B cell (primary cell): ENCODE data around the gene GRID1. TPM values are rescaled to one million over a fixed set of nuclear protein-coding genes. Genes with fewer than 3 reads are reported as not detected.

Source experiments
- ATAC-seq: fragments of 200-7000 bp; cut with Tn5 transposase; one replicate; pipeline ENCODE4 v1.10.0; 2021; ENCODE audit warnings: low read depth, mild to moderate bottlenecking, moderate number of reproducible peaks, moderate library complexity
- CTCF ChIA-PET: fragments of 350-600 bp; sonication (Branson Sonifier 250); formaldehyde crosslinking; loops from one replicate; lab custom pipeline; 2021; ENCODE audit warnings: antibody characterized with exemption, inconsistent platforms; lab: Charles Lee
- POLR2A ChIA-PET: fragments of 350-600 bp; sonication (Branson Sonifier 250); formaldehyde crosslinking; loops from one replicate; lab custom pipeline; 2021; ENCODE audit warnings: antibody characterized with exemption; lab: Charles Lee
- DNase-seq: peaks from one replicate; pipeline ENCODE4 v3.0.0; 2013
- H2AFZ ChIP-seq: 2 replicates; pipeline ENCODE4 v1.6.1; 2012; ENCODE audit warnings: mild to moderate bottlenecking, low read depth, low read length; ENCODE audit not compliant: insufficient read depth, poor library complexity, severe bottlenecking
- H3K27ac ChIP-seq, 2 donors: 1 replicate in 1 of 2; 2 replicates in 1 of 2; pipeline ENCODE4 v1.5.1; 2012 to 2013; ENCODE audit warnings: low read length in 2 of 2, mild to moderate bottlenecking in 2 of 2, moderate library complexity in 1 of 2
- H3K27me3 ChIP-seq, 4 experiments: fragments of 200-600 bp in 1 of 4; sonication (generic) in 1 of 4; replicated peaks in 1 of 4; 1 replicate in 2 of 4; 2 replicates in 2 of 4; pipeline versions ENCODE4 v1.6.1 to v1.7.0; 2013 to 2016; ENCODE audit warnings: low read length in 3 of 4, mild to moderate bottlenecking in 2 of 4, mixed read lengths in 1 of 4, moderate library complexity in 1 of 4; ENCODE audit not compliant: insufficient read depth in 4 of 4, control insufficient read depth in 3 of 4; ENCODE audit errors: control extremely low read depth in 1 of 4
- H3K36me3 ChIP-seq, 2 experiments: replicated peaks in 1 of 2; 1 replicate in 1 of 2; 2 replicates in 1 of 2; pipeline versions ENCODE4 v1.6.1 to v1.7.1; 2013; ENCODE audit warnings: low read length in 1 of 2; ENCODE audit not compliant: insufficient read depth in 2 of 2, control insufficient read depth in 1 of 2; ENCODE audit errors: control extremely low read depth in 1 of 2, extremely low read depth in 1 of 2
- H3K4me1 ChIP-seq, 2 donors: fragments of 200-600 bp in 1 of 2; sonication (generic) in 1 of 2; 1 replicate in 1 of 2; 2 replicates in 1 of 2; pipeline versions ENCODE4 v1.5.1 to v1.6.1; 2013 to 2017; ENCODE audit warnings: low read length in 2 of 2; ENCODE audit not compliant: control insufficient read depth in 2 of 2, insufficient read depth in 2 of 2
- H3K4me2 ChIP-seq: replicated peaks from 2 replicates; pipeline ENCODE3; 2012; ENCODE audit warnings: mild to moderate bottlenecking, low read depth, low read length; ENCODE audit not compliant: poor library complexity, severe bottlenecking
- H3K4me3 ChIP-seq, 5 experiments: fragments of 200-600 bp in 1 of 5; sonication (generic) in 1 of 5; 1 replicate in 3 of 5; 2 replicates in 2 of 5; pipeline versions ENCODE4 v1.5.1 to v1.7.0; 2011 to 2016; ENCODE audit warnings: low read length in 4 of 5, mild to moderate bottlenecking in 4 of 5, low read depth in 2 of 5, control low read depth in 1 of 5, moderate library complexity in 1 of 5; ENCODE audit not compliant: insufficient read depth in 1 of 5; ENCODE audit errors: control extremely low read depth in 1 of 5, extremely low read depth in 1 of 5
- H3K79me2 ChIP-seq: fragments of 200-600 bp; sonication (generic); one replicate; pipeline ENCODE4 v1.6.0; 2016; ENCODE audit warnings: low read length; ENCODE audit not compliant: control insufficient read depth, insufficient read depth
- H3K9ac ChIP-seq: fragments of 200-600 bp; sonication (generic); 2 replicates; pipeline ENCODE4 v1.6.1; 2017; ENCODE audit warnings: mild to moderate bottlenecking, low read length, moderate library complexity
- H3K9me3 ChIP-seq, 3 donors: one replicate each; pipeline versions ENCODE4 v1.6.1 to v1.7.1; 2013; ENCODE audit warnings: low read length in 2 of 3; ENCODE audit not compliant: control insufficient read depth in 2 of 3, insufficient read depth in 1 of 3; ENCODE audit errors: control extremely low read depth in 1 of 3
- H4K20me1 ChIP-seq: 2 replicates; pipeline ENCODE4 v1.6.0; 2012; ENCODE audit warnings: mild to moderate bottlenecking, low read length; ENCODE audit not compliant: insufficient read depth, control insufficient read depth, poor library complexity, severe bottlenecking
- H3K27ac Mint-ChIP-seq: one replicate; pipeline ENCODE4 v1.8.0; 2021; ENCODE audit warnings: mixed read lengths
- H3K27me3 Mint-ChIP-seq: one replicate; pipeline ENCODE4 v1.8.0; 2021; ENCODE audit warnings: mixed read lengths
- H3K4me1 Mint-ChIP-seq: one replicate; pipeline ENCODE4 v1.8.0; 2021; ENCODE audit warnings: mixed read lengths
- H3K4me3 Mint-ChIP-seq: one replicate; pipeline ENCODE4 v1.8.0; 2021; ENCODE audit warnings: mixed read lengths
- H3K9me3 Mint-ChIP-seq: one replicate; pipeline ENCODE4 v1.8.0; 2022; ENCODE audit warnings: mixed read lengths; ENCODE audit not compliant: insufficient read depth
- CTCF ChIP-seq: fragments of 200-600 bp; IDR thresholded peaks from one replicate; pipeline ENCODE4 v1.8.0; 2022; ENCODE audit warnings: antibody characterized with exemption, mild to moderate bottlenecking
- EZH2 ChIP-seq: IDR thresholded peaks from 2 replicates; pipeline ENCODE4 v1.6.1; 2012; ENCODE audit warnings: borderline replicate concordance, low read depth, mild to moderate bottlenecking, moderate library complexity, low read length; ENCODE audit not compliant: insufficient read depth, poor library complexity, severe bottlenecking
- WGBS: methylation state at CpG from one replicate; pipeline ENCODE4 v1.1.5; 2013; ENCODE audit warnings: missing lambda C conversion rate; ENCODE audit not compliant: insufficient coverage; 5-methylcytosine and 5-hydroxymethylcytosine counted together
- intact Hi-C: fragments of 100-400 bp; cut with micrococcal nuclease; formaldehyde crosslinking; loops from one replicate; pipeline ENCODE4 v1.10.0; 2022
- polyA plus RNA-seq: library from polyadenylated mRNA; depleted of rRNA; stranded (reverse); fragments of >200 nt; gene quantifications from 2 replicates; pipeline ENCODE4 v1.2.3, GENCODE V29; 2012
- total RNA-seq, 2 donors: library from RNA; stranded (reverse); fragments of 120-200 nt in 1 of 2; gene quantifications; 1 replicate in 1 of 2; 2 replicates in 1 of 2; pipeline versions ENCODE4 v1.2.3 to v1.2.4, GENCODE V29; 2013 to 2022

Gene GRID1
- total and polyA plus RNA-seq, 2 donors (not counting 1 experiment from before 2014, with no cell fraction given) = not detected

GRCh38 chr10:86327954-86328725 is 38.5 kb downstream of the GRID1 start:
- intact Hi-C loops = no loop called here
- ATAC-seq (no peak), DNase-seq (no peak)
- Histone ChIP-seq H3K4me3 (no peak overlapping the region), H3K4me2 (no peak overlapping the region), H3K36me3 (no peaks in the 10 kb centered on the region), H3K9me3 (no peaks in the 10 kb centered on the region), H2AFZ (no peak overlapping the region), H3K9ac (no peak overlapping the region), H3K27ac (no peak overlapping the region), H3K27me3 (peaks cover 0 to 2% (median 0%) of the 10 kb centered on the region in 4 experiments), H3K4me1 (no peaks in the 10 kb centered on the region), H4K20me1 (no peaks in the 10 kb centered on the region), H3K79me2 (no peaks in the 10 kb centered on the region)
- CTCF ChIA-PET = no interaction called here
- H3K4me1 Mint-ChIP-seq = no peaks in the 10 kb centered on the region
- H3K9me3 Mint-ChIP-seq = no peaks in the 10 kb centered on the region
- no peak overlapping the region for H3K4me3 Mint-ChIP-seq
- H3K27ac Mint-ChIP-seq = no peak overlapping the region
- peaks cover 20% of the 10 kb centered on the region for H3K27me3 Mint-ChIP-seq
- TF ChIP-seq CTCF = no peak
- TF ChIP-seq EZH2 = no peak
- POLR2A ChIA-PET = no interaction called here
- 95% methylated on average over 4 of the region's 7 CpGs for WGBS

GRCh38 chr10:86325158-86325557 is 41.4 kb downstream of the GRID1 start:
- ATAC-seq = no peak
- Mint-ChIP-seq H3K4me3 (no peak overlapping the region), H3K27ac (no peak overlapping the region)

More at GRCh38 chr10:86325158-86325557, 41.4 kb downstream of the GRID1 start:
- no peak for DNase-seq
- Mint-ChIP-seq H3K27me3 (peaks cover 23% of the 10 kb centered on the region), H3K9me3 (no peaks in the 10 kb centered on the region), H3K4me1 (no peaks in the 10 kb centered on the region)
- no peak overlapping the region for H3K9ac ChIP-seq
- no peaks in the 10 kb centered on the region for H4K20me1 ChIP-seq
- H3K36me3 ChIP-seq = no peaks in the 10 kb centered on the region
- no peak overlapping the region for H3K27ac ChIP-seq
- peaks cover 0 to 8% (median 0%) of the 10 kb centered on the region in 4 experiments for H3K27me3 ChIP-seq
- no peaks in the 10 kb centered on the region for H3K9me3 ChIP-seq
- WGBS = 78% methylated on average over 3 of the region's 5 CpGs
- H2AFZ ChIP-seq = no peak overlapping the region
- TF ChIP-seq CTCF (no peak), EZH2 (no peak)
- ChIA-PET CTCF (no interaction called here), POLR2A (no interaction called here)
- intact Hi-C loops = no loop called here
- H3K4me2 ChIP-seq = no peak overlapping the region
- H3K79me2 ChIP-seq = no peaks in the 10 kb centered on the region
- H3K4me1 ChIP-seq = no peaks in the 10 kb centered on the region
- no peak overlapping the region for H3K4me3 ChIP-seq
